HepG2 (cell line): ENCODE measurements around the gene TXNL4B. TPM values are rescaled to one million over a fixed set of nuclear protein-coding genes. Genes with fewer than 3 reads are reported as not detected.

ENCODE experiments used
- CENPT ChIP-seq: sonication (generic); formaldehyde crosslinking; IDR thresholded peaks from 2 replicates; pipeline ENCODE4 v1.8.0; 2022; ENCODE audit warnings: low read depth, mild to moderate bottlenecking, moderate library complexity, missing genetic modification reagents
- CERS6 ChIP-seq: sonication (generic); formaldehyde crosslinking; IDR thresholded peaks from 2 replicates; pipeline ENCODE4 v1.5.0; 2020; ENCODE audit warnings: missing genetic modification reagents
- E2F1 ChIP-seq: sonication (generic); formaldehyde crosslinking; IDR thresholded peaks from 2 replicates; pipeline ENCODE4 v1.5.0; 2020; ENCODE audit warnings: missing genetic modification reagents
- EZH2 ChIP-seq: conservative IDR thresholded peaks from 2 replicates; pipeline ENCODE4 v1.6.1; 2012; ENCODE audit warnings: mild to moderate bottlenecking, low read depth, low read length, moderate library complexity
- FOXA3 ChIP-seq: IDR thresholded peaks from 2 replicates; pipeline ENCODE4 v1.6.1; 2016; ENCODE audit warnings: missing genetic modification reagents, missing compliant biosample characterization
- FOXK1 ChIP-seq: sonication (generic); formaldehyde crosslinking; IDR thresholded peaks from 2 replicates; pipeline ENCODE4 v1.4.0; 2020; ENCODE audit warnings: low read depth, missing genetic modification reagents, borderline replicate concordance
- GABPB1 ChIP-seq: IDR thresholded peaks from 2 replicates; pipeline ENCODE4 v1.6.1; 2016; ENCODE audit warnings: mild to moderate bottlenecking, missing genetic modification reagents, moderate library complexity, missing compliant biosample characterization
- HCFC1 ChIP-seq: fragments of 150-350 bp; IDR thresholded peaks from 2 replicates; pipeline ENCODE4 v1.6.1; 2014; ENCODE audit warnings: low read depth, low read length
- MAFG ChIP-seq: sonication (generic); formaldehyde crosslinking; IDR thresholded peaks from 2 replicates; pipeline ENCODE4 v1.5.1; 2020; ENCODE audit warnings: mild to moderate bottlenecking, missing genetic modification reagents
- MIER2 ChIP-seq: IDR thresholded peaks from 2 replicates; pipeline ENCODE4 v1.6.1; 2016; ENCODE audit warnings: missing biosample characterization, missing genetic modification reagents
- MTF1 ChIP-seq: sonication (generic); formaldehyde crosslinking; IDR thresholded peaks from 2 replicates; pipeline ENCODE4 v1.5.0; 2020; ENCODE audit warnings: missing genetic modification reagents
- PAWR ChIP-seq: sonication (generic); formaldehyde crosslinking; IDR thresholded peaks from 2 replicates; pipeline ENCODE4 v1.4.0; 2020; ENCODE audit warnings: missing genetic modification reagents, mild to moderate bottlenecking, borderline replicate concordance
- SETDB1 ChIP-seq: sonication (generic); formaldehyde crosslinking; IDR thresholded peaks from 2 replicates; pipeline ENCODE4 v1.5.1; 2020; ENCODE audit warnings: missing genetic modification reagents, mild to moderate bottlenecking, borderline replicate concordance
- SYNCRIP ChIP-seq: fragments of 200-400 bp; formaldehyde crosslinking; IDR thresholded peaks from 2 replicates; pipeline ENCODE4 v1.6.1; 2018; ENCODE audit warnings: mild to moderate bottlenecking, low read depth, low read length; ENCODE audit not compliant: insufficient read depth
- ZBTB10 ChIP-seq: sonication (generic); formaldehyde crosslinking; IDR thresholded peaks from 2 replicates; pipeline ENCODE4 v1.4.0; 2020; ENCODE audit warnings: missing genetic modification reagents, borderline replicate concordance
- ZNF101 ChIP-seq: sonication (generic); formaldehyde crosslinking; IDR thresholded peaks from 2 replicates; pipeline ENCODE4 v1.4.0; 2020; ENCODE audit warnings: mild to moderate bottlenecking, low read depth, missing genetic modification reagents, borderline replicate concordance
- ZNF274 ChIP-seq: sonication (generic); formaldehyde crosslinking; IDR thresholded peaks from 2 replicates; pipeline ENCODE4 v1.5.1; 2020; ENCODE audit warnings: mild to moderate bottlenecking, missing genetic modification reagents
- ZNF33B ChIP-seq: sonication (generic); formaldehyde crosslinking; IDR thresholded peaks from 2 replicates; pipeline ENCODE4 v1.5.1; 2020; ENCODE audit warnings: mild to moderate bottlenecking, missing genetic modification reagents
- ZNF343 ChIP-seq: sonication (generic); formaldehyde crosslinking; IDR thresholded peaks from 2 replicates; pipeline ENCODE4 v1.4.0; 2020; ENCODE audit warnings: mild to moderate bottlenecking, missing genetic modification reagents
- ZNF576 ChIP-seq: sonication (generic); formaldehyde crosslinking; IDR thresholded peaks from 2 replicates; pipeline ENCODE4 v1.4.0; 2020; ENCODE audit warnings: mild to moderate bottlenecking, missing genetic modification reagents
- ZNF605 ChIP-seq: sonication (generic); formaldehyde crosslinking; IDR thresholded peaks from 2 replicates; pipeline ENCODE4 v1.8.0; 2022; ENCODE audit warnings: mild to moderate bottlenecking, missing genetic modification reagents
- ZNF607 ChIP-seq: sonication (generic); formaldehyde crosslinking; IDR thresholded peaks from 2 replicates; pipeline ENCODE4 v1.5.1; 2020; ENCODE audit warnings: missing genetic modification reagents, mild to moderate bottlenecking, borderline replicate concordance
- ZNF652 ChIP-seq: IDR thresholded peaks from 2 replicates; pipeline ENCODE4 v1.6.1; 2016; ENCODE audit warnings: low read depth, borderline replicate concordance
- ZNF691 ChIP-seq: sonication (generic); formaldehyde crosslinking; IDR thresholded peaks from 2 replicates; pipeline ENCODE4 v1.4.0; 2020; ENCODE audit warnings: missing genetic modification reagents, low read depth, mild to moderate bottlenecking, borderline replicate concordance
- ZNF839 ChIP-seq: sonication (generic); formaldehyde crosslinking; IDR thresholded peaks from 2 replicates; pipeline ENCODE4 v1.4.0; 2020; ENCODE audit warnings: missing genetic modification reagents, mild to moderate bottlenecking, borderline replicate concordance
- polyA plus RNA-seq, 8 experiments: library from polyadenylated mRNA; depleted of rRNA in 3 of 8; stranded (reverse) in 7 of 8; unstranded in 1 of 8; fragments of >200 nt; fragmentation: Illumina TruSeq in 4 of 8; extraction: Trizol in 4 of 8; gene quantifications; 2 replicates each; pipeline versions ENCODE4 v1.2.1 to v1.2.3, GENCODE V29; 2011 to 2016; ENCODE audit warnings: low read depth in 4 of 8, missing spikeins in 1 of 8, mixed read lengths in 1 of 8; ENCODE audit not compliant: insufficient read depth in 1 of 8
- total RNA-seq, 5 experiments: library from RNA; depleted of rRNA; stranded (reverse); fragments of >200 nt; fragmentation: Illumina TruSeq; extraction: Trizol; gene quantifications; 2 replicates each; pipeline ENCODE4 v1.2.3, GENCODE V29; 2016; ENCODE audit warnings: low read depth in 1 of 5

The TXNL4B gene
- total and polyA plus RNA-seq, 2 of the 13 experiments (the other 11 are each of a cell fraction or from before 2014, with no cell fraction given): 17.4 to 18.3 TPM

GRCh38 chr16:72092832-72093447 lies 480 bp downstream of the TXNL4B start (continued):
- TF ChIP-seq HCFC1 (no peak), ZBTB10 (peak; percentile 5; the same call in 1 of the 2 replicates), PAWR (CRISPR knock-in tag) (no peak), EZH2 (no peak), ZNF101 (CRISPR knock-in tag) (0 out of 2 replicates have a peak, but pooled peaks have one; percentile 60), ZNF343 (CRISPR knock-in tag) (peak; percentile 58; the same call in 1 of the 2 replicates), GABPB1 (no peak), MIER2 (CRISPR knock-in tag) (no peak), CENPT (CRISPR knock-in tag) (no peak), MAFG (CRISPR knock-in tag) (no peak), ZNF691 (peak; percentile 26; the same call in 1 of the 2 replicates), ZNF576 (CRISPR knock-in tag) (no peak; the same call in 1 of the 2 replicates), ZNF605 (CRISPR knock-in tag) (no peak; the same call in 1 of the 2 replicates), ZNF33B (CRISPR knock-in tag) (no peak), SETDB1 (CRISPR knock-in tag) (0 out of 2 replicates have a peak, but pooled peaks have one; percentile 21), ZNF274 (CRISPR knock-in tag) (no peak), FOXK1 (CRISPR knock-in tag) (no peak), E2F1 (no peak), ZNF607 (CRISPR knock-in tag) (no peak), ZNF839 (CRISPR knock-in tag) (no peak), FOXA3 (CRISPR knock-in tag) (no peak), MTF1 (CRISPR knock-in tag) (0 out of 2 replicates have a peak, but pooled peaks have one; percentile 14), ZNF652 (CRISPR knock-in tag) (no peak), CERS6 (CRISPR knock-in tag) (no peak), SYNCRIP (no peak)
